GM19468 (cell line): ENCODE results near the gene NUDT16L1.

ENCODE experiments used
- ATAC-seq: cut with Tn5 transposase; IDR thresholded peaks from one replicate; pipeline ENCODE4 v1.9.1; 2021; ENCODE audit warnings: mild to moderate bottlenecking, moderate library complexity, moderate number of reproducible peaks; ENCODE audit not compliant: unreplicated experiment; ENCODE audit errors: extremely low read depth

Gene NUDT16L1

GRCh38 chr16:4681471-4682083 is 11.8 kb upstream of the NUDT16L1 start:
- ATAC-seq = no peak

GRCh38 chr16:4682084-4682591 is 11.2 kb upstream of the NUDT16L1 start:
- ATAC-seq = no peak

DNA sequence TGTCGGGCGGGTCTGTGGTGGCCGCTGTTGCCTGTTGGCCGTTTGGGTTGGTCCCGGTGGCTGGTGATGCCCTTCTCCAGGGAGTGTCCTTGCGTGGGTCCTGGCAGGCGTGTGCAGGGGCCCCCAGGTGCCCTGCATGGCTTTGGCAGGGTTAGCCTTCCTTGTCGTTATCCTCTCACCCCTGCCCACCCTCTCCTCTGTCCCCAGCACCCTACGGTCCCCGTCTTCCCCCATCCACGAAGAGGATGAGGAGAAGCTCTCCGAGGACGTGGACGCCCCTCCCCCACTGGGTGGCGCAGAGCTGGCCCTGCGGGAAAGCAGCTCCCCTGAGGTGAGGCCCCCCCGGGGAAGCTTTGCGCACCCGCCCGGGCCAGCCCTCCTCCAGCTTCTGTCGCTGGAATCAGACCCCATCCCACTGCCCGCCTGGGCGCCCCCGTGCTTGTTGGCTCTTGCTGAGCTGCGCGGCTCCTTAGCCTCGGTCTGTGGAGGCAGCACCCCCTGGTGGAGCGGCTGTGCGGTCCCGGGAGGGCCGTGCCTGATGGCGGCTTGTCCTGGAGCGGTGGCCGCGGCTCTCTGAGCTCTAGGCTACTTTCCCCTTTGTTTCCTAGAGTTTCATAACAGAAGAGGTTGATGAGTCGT is 10.6 kb upstream of the NUDT16L1 start:
- no peak for ATAC-seq

GRCh38 chr16:4683255-4684057 is 9.9 kb upstream of the NUDT16L1 start:
- ATAC-seq = no peak

DNA sequence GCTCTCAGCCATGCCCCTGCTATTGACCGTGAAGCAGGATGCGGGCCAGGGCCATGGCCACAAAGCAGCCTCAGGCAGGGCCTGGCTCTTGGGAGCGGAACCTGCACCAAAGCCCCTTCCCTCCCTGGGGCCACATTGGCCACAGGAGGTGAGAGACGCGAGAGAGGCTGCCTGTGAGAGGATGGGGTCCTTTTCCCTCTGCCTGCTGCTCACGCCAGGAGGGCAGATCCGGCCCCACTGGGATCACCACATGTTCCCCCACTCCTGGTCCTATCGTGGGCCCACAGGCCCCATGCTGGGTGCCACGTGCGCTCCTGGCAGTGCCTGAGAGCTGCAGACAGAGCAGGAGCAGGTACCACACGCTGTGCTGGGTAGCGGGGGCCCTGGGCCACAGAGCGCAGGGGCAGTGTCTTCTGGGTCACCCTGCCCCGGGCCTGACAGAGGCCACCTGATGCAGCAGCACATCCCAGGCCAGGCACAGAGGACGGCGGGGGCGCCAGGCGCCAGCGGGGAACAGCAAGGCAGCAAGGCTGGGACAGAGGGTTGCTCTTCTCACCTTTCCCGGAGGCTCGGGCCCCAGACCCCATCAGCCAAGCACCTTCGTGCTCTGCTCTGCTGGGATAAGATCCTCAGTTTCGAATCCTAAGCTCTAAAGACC is 9.2 kb upstream of the NUDT16L1 start:
- no peak for ATAC-seq

DNA sequence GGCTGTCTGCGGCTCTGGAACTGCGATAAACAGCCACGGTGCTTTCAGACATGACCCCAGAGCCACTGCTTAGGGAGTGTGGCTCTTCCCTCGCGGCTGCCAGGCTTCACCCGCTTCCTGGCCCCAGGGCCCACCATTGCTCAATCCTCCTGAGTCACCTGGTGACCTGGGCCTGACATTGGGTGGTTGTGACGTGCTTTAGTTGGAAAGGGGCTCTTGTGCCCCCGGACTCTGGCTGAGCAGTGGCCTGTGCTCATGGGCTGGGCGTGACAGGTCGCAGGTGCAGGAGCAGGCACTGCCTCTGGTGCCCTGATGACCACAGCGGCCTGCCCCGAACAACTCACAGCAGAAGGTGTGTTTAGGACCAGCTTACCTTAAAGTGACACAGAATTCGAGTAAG is 8.6 kb upstream of the NUDT16L1 start:
- no peak for ATAC-seq

GRCh38 chr16:4685292-4685691 is 8.1 kb upstream of the NUDT16L1 start:
- no peak for ATAC-seq

- no peak for ATAC-seq
Observed at GRCh38 chr16:4685776-4686496, 7.4 kb upstream of the NUDT16L1 start.

GRCh38 chr16:4686497-4687210 is 6.7 kb upstream of the NUDT16L1 start:
- ATAC-seq = no peak

- no peak for ATAC-seq
Observed at GRCh38 chr16:4687416-4687815, 5.9 kb upstream of the NUDT16L1 start.

DNA sequence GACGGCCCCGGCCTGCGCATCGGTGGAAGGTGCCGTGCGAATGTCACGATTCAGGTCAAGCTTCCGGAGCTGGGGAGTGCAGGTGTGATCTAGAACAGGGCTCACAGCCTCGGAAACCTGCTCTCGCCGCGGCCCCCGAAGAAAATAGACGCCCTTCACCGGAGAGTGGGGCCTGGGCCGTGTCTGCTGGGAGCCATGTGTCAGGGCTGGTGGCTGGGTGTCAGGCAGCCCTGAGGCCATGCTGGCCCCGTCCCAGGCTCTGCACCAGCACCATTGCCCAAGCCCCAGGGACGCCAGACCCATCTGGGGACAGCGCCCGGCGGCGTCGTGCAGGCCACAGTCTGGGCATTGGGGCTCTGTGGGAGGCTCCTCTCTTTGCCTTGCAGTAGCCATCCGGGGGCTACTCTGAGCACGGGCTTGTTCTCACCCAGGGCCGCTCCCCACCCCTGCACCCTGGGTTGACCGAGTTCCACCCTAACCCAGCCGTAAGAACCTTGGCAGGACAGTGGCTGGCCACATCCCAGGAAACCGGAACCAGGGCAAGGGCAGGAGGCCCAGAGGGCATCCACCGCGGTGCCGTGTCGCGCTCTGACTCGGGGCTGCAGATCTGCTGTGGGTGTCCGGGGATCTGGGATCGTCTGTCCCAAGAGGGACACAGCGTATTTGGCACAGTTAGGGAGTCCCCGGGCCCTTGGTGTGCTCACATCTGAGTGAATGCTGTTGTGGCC is 5.3 kb upstream of the NUDT16L1 start:
- ATAC-seq = no peak

DNA sequence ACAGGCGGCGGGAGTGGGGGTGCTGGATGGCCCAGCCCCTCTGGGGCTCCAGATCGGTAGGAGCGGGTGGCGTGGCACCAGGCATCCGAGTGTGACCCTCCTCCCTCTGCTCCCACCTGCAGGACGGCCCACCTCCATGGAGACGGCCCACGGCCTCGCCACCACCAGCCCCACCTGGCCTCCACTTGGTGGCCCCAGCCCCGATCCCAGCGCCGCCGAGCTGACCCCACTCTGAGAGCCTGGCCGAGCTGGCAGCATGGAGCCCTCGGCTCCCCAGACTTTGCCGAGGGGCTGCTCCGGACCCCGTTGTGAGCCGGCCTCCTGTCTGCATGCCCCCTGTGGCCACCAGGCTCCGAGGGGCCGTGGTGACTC is 4.7 kb upstream of the NUDT16L1 start:
- no peak for ATAC-seq

DNA sequence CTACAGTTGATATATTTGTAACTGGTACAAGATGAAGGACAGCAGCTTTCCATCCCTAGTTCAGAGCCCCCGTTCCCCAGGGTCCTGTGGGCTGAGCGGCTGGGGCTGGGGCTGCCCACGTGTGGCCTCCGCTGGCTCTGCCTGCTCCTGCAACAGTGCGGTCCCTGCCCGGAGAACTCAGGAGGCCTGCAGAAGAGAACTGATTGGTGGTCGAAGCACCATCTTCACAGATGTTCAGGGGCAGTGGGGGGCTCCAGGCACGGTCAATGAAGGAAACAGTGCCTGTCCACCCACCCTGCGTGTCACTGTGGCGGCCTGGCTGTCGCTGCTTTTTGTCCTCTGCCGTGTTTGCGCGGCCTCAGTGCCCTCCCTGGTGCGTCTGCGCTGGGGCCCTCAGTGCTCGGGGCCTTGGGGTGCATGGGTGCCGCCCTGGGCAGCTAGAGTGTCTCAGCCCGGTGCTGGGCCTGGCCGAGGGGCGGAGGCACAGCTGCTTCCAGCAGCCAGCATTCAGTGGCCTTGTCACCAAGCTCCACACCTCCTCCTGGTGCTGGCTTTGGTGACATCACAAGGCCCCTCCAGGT is 4.2 kb upstream of the NUDT16L1 start:
- ATAC-seq = no peak

DNA sequence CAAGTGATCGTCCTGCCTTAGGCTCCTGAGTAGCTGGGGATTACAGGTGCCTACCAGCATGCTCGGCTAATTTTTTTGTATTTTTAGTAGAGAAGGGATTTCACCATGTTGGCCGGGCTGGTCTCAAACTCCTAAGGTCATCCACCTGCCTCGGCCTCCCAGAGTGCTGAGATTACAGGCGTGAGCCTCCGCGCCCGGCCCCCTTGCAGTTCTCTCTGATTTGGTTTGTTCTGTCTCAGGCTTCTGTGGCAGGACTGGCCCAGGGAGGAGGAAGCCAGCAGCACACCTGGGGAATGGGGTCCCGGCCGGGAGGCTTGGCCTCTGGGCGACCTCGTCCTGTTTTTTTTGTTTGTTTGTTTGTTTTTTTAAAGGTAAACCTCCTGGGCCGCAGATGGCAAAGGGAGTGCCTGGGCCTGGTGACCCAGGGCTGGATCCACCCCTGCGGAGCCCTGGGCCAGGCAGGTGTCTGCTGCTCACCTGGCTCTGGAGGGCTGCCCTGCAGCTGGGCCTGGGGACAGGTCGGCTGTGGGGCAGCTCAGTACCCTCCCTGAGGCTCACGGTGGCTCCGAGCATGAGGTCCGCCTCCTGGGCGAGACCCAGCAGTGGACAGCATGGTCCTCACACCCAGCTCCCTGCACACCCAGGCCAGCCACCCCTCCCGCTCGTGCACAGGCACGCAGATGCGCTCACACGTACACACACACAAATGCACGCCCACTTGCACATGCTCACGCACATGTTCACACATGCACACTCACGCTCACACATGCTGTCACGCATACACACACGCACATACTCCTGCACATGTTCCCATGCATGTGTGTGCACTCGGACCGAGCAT is 3.3 kb upstream of the NUDT16L1 start:
- no peak for ATAC-seq

DNA sequence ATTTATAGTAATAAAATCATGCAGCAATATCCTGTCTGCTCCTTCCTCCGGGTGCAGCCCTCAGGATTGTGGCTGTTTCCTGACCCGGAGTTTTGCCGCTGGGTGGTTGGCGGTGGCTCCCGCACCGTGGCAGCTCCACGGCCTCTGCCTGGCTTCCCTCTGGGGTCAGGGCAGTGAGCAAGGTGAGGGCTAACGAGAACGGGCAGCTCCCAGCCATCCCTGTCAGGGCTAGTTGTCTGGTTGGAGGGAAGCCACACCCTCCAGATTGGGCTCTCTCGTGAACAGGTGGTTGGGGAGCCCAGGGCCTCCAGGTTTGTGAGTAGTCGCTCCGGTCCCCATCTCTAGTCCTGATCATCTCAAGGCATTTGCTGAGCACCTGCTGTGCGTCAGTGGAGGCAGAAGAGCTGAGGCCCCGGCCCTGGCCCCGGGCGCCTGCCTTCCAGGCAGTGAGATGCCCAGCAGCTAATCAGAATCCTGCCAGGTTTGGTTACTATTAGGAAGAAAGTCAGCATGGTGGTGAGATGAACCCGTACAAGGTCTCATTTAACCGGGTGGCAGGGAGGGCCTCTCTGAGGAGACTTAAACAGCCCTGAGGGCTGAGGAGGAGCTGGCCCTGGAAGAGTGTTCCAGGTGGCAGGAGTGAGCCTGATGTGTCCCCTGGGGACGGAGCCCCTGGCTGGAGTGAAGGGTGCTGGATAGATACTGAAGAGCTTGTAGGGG is 2.3 kb upstream of the NUDT16L1 start:
- ATAC-seq = no peak

DNA sequence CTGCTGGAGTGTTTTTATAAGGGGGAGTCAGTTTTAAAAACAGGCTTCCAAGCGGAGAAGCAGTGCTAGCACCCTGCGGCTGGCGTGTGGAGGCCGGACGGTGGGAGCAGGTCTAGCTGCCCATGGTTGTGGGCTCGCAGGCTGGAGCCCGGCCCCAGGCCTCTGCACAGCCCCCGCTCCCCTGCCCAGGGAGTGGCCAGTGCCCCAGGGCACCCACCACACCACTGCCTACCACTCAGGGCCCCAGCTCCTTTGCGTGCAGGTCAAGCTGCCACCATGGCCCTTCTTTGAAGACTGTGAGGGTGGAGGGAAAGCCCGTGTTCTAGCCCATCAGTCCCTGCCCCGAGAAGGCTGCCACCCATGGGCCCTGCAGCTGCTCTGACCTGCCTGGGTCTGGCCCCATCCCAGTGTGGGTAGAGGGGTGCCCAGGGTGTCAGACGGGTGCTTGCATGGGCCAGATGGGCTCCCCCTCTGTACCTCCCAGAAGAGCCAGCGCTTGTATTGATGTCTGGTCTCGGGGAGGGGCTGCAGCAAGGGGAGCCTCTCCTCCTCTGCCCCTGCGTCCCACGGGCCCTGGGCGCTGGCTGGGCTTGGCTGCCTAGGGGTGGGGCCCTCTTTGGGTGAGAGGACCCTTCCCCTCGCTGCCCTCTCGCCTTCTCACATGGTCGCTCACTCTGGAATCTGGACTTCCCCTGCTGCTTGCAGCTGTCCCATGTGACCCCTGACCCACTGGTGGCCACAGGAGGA is 1.5 kb upstream of the NUDT16L1 start:
- ATAC-seq = no peak
